GM23338 (cell line): ENCODE results near the gene ZFYVE28. TPM values are rescaled to one million over a fixed set of nuclear protein-coding genes. Genes with fewer than 3 reads are reported as not detected.
A peak's percentile ranks its signal among the peaks of the same experiment; 100 is the strongest.

Experiments used
- ATAC-seq: fragments of 200-7000 bp; cut with Tn5 transposase; 3 replicates; pipeline ENCODE4 v1.9.1; 2020
- DNase-seq: peaks from one replicate; pipeline ENCODE4 v3.0.0-alpha.2; 2015; ENCODE audit warnings: low spot score
- H2AFZ ChIP-seq: fragments of 200-600 bp; sonication (generic); 2 replicates; pipeline ENCODE4 v1.8.0; 2016; ENCODE audit warnings: antibody characterized with exemption, mild to moderate bottlenecking, moderate library complexity
- H3F3A ChIP-seq: fragments of 200-600 bp; sonication (generic); replicated peaks from 2 replicates; pipeline ENCODE4 v1.8.0; 2017; ENCODE audit warnings: antibody characterized with exemption, mixed run types, low read depth
- H3K27ac ChIP-seq: fragments of 200-600 bp; sonication (generic); 2 replicates; pipeline ENCODE4 v1.6.1; 2016; ENCODE audit warnings: low read depth
- H3K27me3 ChIP-seq: fragments of 200-600 bp; sonication (generic); 2 replicates; pipeline ENCODE4 v1.8.0; 2016; ENCODE audit warnings: mild to moderate bottlenecking, mixed run types, moderate library complexity; ENCODE audit not compliant: insufficient read depth
- H3K36me3 ChIP-seq: fragments of 200-600 bp; sonication (generic); 2 replicates; pipeline ENCODE4 v1.8.0; 2016; ENCODE audit warnings: mild to moderate bottlenecking; ENCODE audit not compliant: insufficient read depth
- H3K4me1 ChIP-seq: fragments of 200-600 bp; sonication (generic); 2 replicates; pipeline ENCODE4 v1.8.0; 2016; ENCODE audit warnings: mild to moderate bottlenecking, moderate library complexity; ENCODE audit not compliant: insufficient read depth
- H3K4me2 ChIP-seq: fragments of 200-600 bp; sonication (generic); 2 replicates; pipeline ENCODE4 v1.7.1; 2017; ENCODE audit warnings: mixed run types
- H3K4me3 ChIP-seq: fragments of 200-600 bp; sonication (generic); 2 replicates; pipeline ENCODE4 v1.6.1; 2016; ENCODE audit warnings: mixed run types
- H3K79me2 ChIP-seq: fragments of 200-600 bp; sonication (generic); replicated peaks from 2 replicates; pipeline ENCODE4 v1.8.0; 2017; ENCODE audit warnings: mild to moderate bottlenecking; ENCODE audit not compliant: insufficient read depth
- H3K9me2 ChIP-seq: fragments of 200-600 bp; sonication (generic); 2 replicates; pipeline ENCODE4 v1.8.0; 2017; ENCODE audit not compliant: insufficient read depth
- H4K20me1 ChIP-seq: fragments of 200-600 bp; sonication (generic); replicated peaks from 2 replicates; pipeline ENCODE4 v1.8.0; 2017; ENCODE audit warnings: mild to moderate bottlenecking; ENCODE audit not compliant: insufficient read depth
- H3K27ac Mint-ChIP-seq: 2 replicates; pipeline ENCODE4 v1.8.0; 2020; ENCODE audit warnings: inconsistent platforms, mild to moderate bottlenecking, moderate library complexity, mixed read lengths
- H3K27me3 Mint-ChIP-seq: 3 replicates; pipeline ENCODE4 v1.8.0; 2022; ENCODE audit warnings: low read depth, mild to moderate bottlenecking, moderate library complexity, mixed read lengths, inconsistent platforms; ENCODE audit not compliant: insufficient read depth, poor library complexity
- H3K36me3 Mint-ChIP-seq: 3 replicates; pipeline ENCODE4 v1.8.0; 2021; ENCODE audit warnings: low read depth, mild to moderate bottlenecking, inconsistent platforms, moderate library complexity, mixed read lengths
- H3K4me1 Mint-ChIP-seq: 3 replicates; pipeline ENCODE4 v1.8.0; 2020; ENCODE audit warnings: mild to moderate bottlenecking, inconsistent platforms, mixed read lengths
- H3K4me3 Mint-ChIP-seq: 3 replicates; pipeline ENCODE4 v1.8.0; 2021; ENCODE audit warnings: moderate library complexity, mild to moderate bottlenecking, inconsistent platforms, mixed read lengths
- H3K9me3 Mint-ChIP-seq: 3 replicates; pipeline ENCODE4 v1.8.0; 2020; ENCODE audit warnings: moderate library complexity, mild to moderate bottlenecking, inconsistent platforms, mixed read lengths
- CREB1 ChIP-seq: fragments of 250-450 bp; sonication (Bioruptor Pico); IDR thresholded peaks from 2 replicates; pipeline ENCODE4 v1.5.0; 2020; ENCODE audit warnings: low read depth, mild to moderate bottlenecking, moderate library complexity
- CTCF ChIP-seq, 2 experiments: fragments of 200-600 bp in 1 of 2; sonication (generic) in 1 of 2; conservative IDR thresholded peaks; 2 replicates each; pipeline versions ENCODE4 v1.5.1 to v1.6.1; 2016 to 2017; ENCODE audit warnings: antibody characterized with exemption in 2 of 2, low read depth in 2 of 2, mild to moderate bottlenecking in 2 of 2, moderate library complexity in 1 of 2
- EZH2 ChIP-seq: fragments of 200-600 bp; sonication (generic); IDR thresholded peaks from one replicate; pipeline ENCODE4 v1.8.0; 2017; ENCODE audit warnings: antibody characterized with exemption, mild to moderate bottlenecking, low read depth; ENCODE audit not compliant: unreplicated experiment
- EZH2phosphoT487 ChIP-seq: fragments of 200-600 bp; sonication (generic); IDR thresholded peaks from one replicate; pipeline ENCODE4 v1.8.1; 2018; ENCODE audit warnings: antibody characterized with exemption; ENCODE audit not compliant: unreplicated experiment
- NANOG ChIP-seq: IDR thresholded peaks from 2 replicates; pipeline ENCODE4 v1.6.1; 2016; ENCODE audit warnings: antibody characterized with exemption, borderline replicate concordance
- STAT1 ChIP-seq: IDR thresholded peaks from one replicate; pipeline ENCODE4 v1.6.1; 2016; ENCODE audit warnings: antibody characterized with exemption; ENCODE audit not compliant: unreplicated experiment
- ZNF114 ChIP-seq: fragments of 250-450 bp; sonication (Bioruptor Pico); IDR thresholded peaks from 2 replicates; pipeline ENCODE4 v1.5.0; 2020; ENCODE audit warnings: mild to moderate bottlenecking, moderate library complexity
- ZNF331 ChIP-seq: fragments of 250-450 bp; sonication (Bioruptor Pico); IDR thresholded peaks from 2 replicates; pipeline ENCODE4 v1.5.0; 2020; ENCODE audit warnings: low read depth, mild to moderate bottlenecking, moderate library complexity
- polyA plus RNA-seq: library from polyadenylated mRNA; unstranded; fragments of >200 nt; fragmentation: Nextera tagmentation; extraction: Ambion mirVana; gene quantifications from 2 replicates; pipeline ENCODE4 v1.2.1, GENCODE V29; 2016
- total RNA-seq: library from RNA; depleted of rRNA; stranded (reverse); fragments of >200 nt; shearing (Covaris generic); gene quantifications from 2 replicates; pipeline ENCODE4 v1.2.3, GENCODE V29; 2014
- TF ChIP-seq, protein P1 (sequence below): IDR thresholded peaks from 2 replicates; pipeline ENCODE4 v1.6.1; 2016; ENCODE audit warnings: antibody characterized with exemption
- TF ChIP-seq, protein P2 (sequence below): IDR thresholded peaks from one replicate; pipeline ENCODE4 v1.6.1; 2018; ENCODE audit warnings: antibody characterized with exemption; ENCODE audit not compliant: unreplicated experiment

Gene ZFYVE28
- total and polyA plus RNA-seq, 2 experiments from 2014 or later, result 2.6 to 4.6 TPM

DNA sequence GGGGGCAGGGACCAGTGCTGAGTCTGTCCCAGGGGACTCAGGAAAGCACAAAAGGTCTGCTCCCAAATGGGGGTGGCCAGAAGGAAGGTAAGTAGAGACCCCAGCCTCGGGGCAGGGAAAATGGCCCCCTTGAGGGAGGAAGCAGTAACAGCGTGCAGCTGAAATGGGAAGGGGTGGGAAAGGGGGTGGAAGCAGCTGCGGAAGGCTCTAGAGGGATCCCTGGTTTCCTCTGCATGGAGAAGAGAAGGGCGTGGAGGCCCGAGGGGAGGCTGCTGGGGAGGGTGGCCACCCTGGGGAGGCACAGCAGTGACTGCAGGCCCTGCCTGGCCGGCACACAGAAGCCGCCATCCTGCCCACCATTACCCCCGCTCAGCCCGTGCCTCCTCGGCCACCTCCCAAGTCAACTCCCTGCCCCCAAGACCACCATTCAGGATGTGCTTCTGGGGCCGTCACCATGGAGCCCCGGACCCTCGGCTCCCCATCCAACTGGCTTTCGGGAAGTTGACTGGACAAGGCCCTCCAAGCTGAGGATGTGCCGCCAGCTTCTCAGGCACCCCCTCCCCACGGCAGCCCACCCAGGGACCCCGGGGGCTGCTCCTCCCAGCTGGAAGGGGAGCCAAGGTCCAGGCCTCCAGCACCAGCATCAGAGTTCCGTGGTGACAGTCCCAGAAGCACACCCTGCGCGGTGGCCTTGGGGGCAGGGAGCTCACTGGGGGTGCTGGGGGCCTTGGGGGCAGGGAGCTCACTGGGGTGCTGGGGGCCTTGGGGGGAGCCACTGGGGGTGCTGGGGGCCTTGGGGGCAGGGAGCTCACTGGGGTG is 23.9 kb upstream of the ZFYVE28 start:
- peak; percentile 70 for DNase-seq
- peaks cover 9% of the 10 kb centered on the region; the same call in 1 of the 2 replicates for H3K9me2 ChIP-seq
- H3K4me1 ChIP-seq, result no peaks in the 10 kb centered on the region
- Mint-ChIP-seq H3K4me1 (peaks cover 2% of the 10 kb centered on the region; the same call in 2 of the 3 replicates), H3K27ac (no peak overlapping the region), H3K9me3 (no peaks in the 10 kb centered on the region), H3K36me3 (no peaks in the 10 kb centered on the region), H3K27me3 (peaks cover 11% of the 10 kb centered on the region), H3K4me3 (no peak overlapping the region)
- no peaks in the 10 kb centered on the region for H4K20me1 ChIP-seq
- no peaks in the 10 kb centered on the region for H3K36me3 ChIP-seq
- no peaks in the 10 kb centered on the region for H3K79me2 ChIP-seq
- ATAC-seq, result peak; percentile 64
- H3F3A ChIP-seq, result no peaks in the 10 kb centered on the region
- no peak overlapping the region for H3K27ac ChIP-seq
- H3K4me2 ChIP-seq, result peak overlapping the region; percentile 57; the same call in 1 of the 2 replicates
- peak overlapping the region; percentile 37; the same call in 1 of the 2 replicates for H3K4me3 ChIP-seq
- no peak for TF ChIP-seq CREB1 (CRISPR knock-in tag)
- no peak for TF ChIP-seq CTCF (conservative IDR thresholded peaks at IDR 0.05; ENCODE audit: low read depth in 2 of 2)
- no peak for TF ChIP-seq NANOG
- H2AFZ ChIP-seq, result peak overlapping the region; percentile 95
- H3K27me3 ChIP-seq, result no peaks in the 10 kb centered on the region

DNA sequence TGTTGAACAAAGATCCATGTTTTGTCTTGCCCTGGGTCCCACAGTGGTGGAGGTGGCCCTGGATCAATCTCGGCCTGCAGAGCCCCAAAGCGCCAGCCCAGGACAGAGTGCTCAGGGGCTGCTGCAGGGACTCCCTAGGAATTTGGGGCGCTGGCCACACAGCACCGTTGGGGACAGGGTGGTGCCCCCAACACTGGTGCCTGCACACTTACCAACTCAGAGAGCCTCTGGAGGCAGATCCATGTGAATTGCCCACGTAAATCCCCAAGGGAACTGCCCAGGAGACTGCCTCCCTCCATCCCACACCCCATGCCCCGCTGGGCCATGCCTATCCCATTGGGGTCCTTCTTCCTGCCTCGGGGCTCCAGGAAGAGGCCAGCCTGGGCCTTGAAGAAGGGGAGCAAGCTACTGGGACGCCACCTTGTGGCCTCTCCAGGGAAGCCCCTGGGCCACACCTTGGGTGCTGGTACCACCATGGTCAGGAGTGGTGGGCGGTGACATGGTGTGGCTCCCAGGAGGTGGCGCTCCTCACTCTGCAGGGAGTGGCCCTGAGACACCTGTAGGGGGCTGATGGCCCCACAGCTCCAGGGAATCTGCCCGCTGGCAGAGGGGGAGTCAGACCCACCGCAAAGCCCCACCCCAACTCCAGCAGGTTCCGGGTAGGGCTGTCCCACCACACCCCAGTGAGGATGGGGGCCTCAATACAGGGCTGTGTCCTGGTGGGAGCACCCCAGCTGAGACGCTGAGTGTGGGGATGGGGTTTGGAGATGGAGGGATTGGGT is 23.1 kb upstream of the ZFYVE28 start:
- Mint-ChIP-seq H3K27ac (no peak overlapping the region), H3K4me3 (no peak overlapping the region), H3K36me3 (no peaks in the 10 kb centered on the region), H3K27me3 (peaks cover 11% of the 10 kb centered on the region), H3K4me1 (peaks cover 2% of the 10 kb centered on the region; the same call in 2 of the 3 replicates), H3K9me3 (no peaks in the 10 kb centered on the region)
- H3K4me2 ChIP-seq, result peak overlapping the region; percentile 57; the same call in 1 of the 2 replicates
- peak overlapping the region; percentile 95 for H2AFZ ChIP-seq
- H4K20me1 ChIP-seq, result no peaks in the 10 kb centered on the region
- peaks cover 1% of the 10 kb centered on the region; the same call in 1 of the 2 replicates for H3K9me2 ChIP-seq
- H3K27me3 ChIP-seq, result no peaks in the 10 kb centered on the region
- ATAC-seq (peak; percentile 96), DNase-seq (peak; percentile 94)
- H3K4me1 ChIP-seq, result no peaks in the 10 kb centered on the region
- no peak overlapping the region for H3K27ac ChIP-seq
- no peaks in the 10 kb centered on the region for H3F3A ChIP-seq
- H3K4me3 ChIP-seq, result peak overlapping the region; percentile 37; the same call in 1 of the 2 replicates
- H3K36me3 ChIP-seq, result no peaks in the 10 kb centered on the region
- no peaks in the 10 kb centered on the region for H3K79me2 ChIP-seq
- peak; percentile 21; the same call in 1 of the 2 replicates for TF ChIP-seq CREB1 (CRISPR knock-in tag)
- TF ChIP-seq, protein P1, sequence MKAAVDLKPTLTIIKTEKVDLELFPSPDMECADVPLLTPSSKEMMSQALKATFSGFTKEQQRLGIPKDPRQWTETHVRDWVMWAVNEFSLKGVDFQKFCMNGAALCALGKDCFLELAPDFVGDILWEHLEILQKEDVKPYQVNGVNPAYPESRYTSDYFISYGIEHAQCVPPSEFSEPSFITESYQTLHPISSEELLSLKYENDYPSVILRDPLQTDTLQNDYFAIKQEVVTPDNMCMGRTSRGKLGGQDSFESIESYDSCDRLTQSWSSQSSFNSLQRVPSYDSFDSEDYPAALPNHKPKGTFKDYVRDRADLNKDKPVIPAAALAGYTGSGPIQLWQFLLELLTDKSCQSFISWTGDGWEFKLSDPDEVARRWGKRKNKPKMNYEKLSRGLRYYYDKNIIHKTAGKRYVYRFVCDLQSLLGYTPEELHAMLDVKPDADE, result peak; percentile 26; the same call in 1 of the 2 replicates
- TF ChIP-seq CTCF (conservative IDR thresholded peaks at IDR 0.05; ENCODE audit: low read depth in 2 of 2), result peak; percentile 90 to 98
- TF ChIP-seq ZNF114 (CRISPR knock-in tag), result peak; percentile 6; the same call in 1 of the 2 replicates
- no peak for TF ChIP-seq ZNF331
- TF ChIP-seq EZH2, result no peak
- no peak for TF ChIP-seq EZH2phosphoT487
- TF ChIP-seq, protein P2, sequence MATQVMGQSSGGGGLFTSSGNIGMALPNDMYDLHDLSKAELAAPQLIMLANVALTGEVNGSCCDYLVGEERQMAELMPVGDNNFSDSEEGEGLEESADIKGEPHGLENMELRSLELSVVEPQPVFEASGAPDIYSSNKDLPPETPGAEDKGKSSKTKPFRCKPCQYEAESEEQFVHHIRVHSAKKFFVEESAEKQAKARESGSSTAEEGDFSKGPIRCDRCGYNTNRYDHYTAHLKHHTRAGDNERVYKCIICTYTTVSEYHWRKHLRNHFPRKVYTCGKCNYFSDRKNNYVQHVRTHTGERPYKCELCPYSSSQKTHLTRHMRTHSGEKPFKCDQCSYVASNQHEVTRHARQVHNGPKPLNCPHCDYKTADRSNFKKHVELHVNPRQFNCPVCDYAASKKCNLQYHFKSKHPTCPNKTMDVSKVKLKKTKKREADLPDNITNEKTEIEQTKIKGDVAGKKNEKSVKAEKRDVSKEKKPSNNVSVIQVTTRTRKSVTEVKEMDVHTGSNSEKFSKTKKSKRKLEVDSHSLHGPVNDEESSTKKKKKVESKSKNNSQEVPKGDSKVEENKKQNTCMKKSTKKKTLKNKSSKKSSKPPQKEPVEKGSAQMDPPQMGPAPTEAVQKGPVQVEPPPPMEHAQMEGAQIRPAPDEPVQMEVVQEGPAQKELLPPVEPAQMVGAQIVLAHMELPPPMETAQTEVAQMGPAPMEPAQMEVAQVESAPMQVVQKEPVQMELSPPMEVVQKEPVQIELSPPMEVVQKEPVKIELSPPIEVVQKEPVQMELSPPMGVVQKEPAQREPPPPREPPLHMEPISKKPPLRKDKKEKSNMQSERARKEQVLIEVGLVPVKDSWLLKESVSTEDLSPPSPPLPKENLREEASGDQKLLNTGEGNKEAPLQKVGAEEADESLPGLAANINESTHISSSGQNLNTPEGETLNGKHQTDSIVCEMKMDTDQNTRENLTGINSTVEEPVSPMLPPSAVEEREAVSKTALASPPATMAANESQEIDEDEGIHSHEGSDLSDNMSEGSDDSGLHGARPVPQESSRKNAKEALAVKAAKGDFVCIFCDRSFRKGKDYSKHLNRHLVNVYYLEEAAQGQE, result no peak
- no peak for TF ChIP-seq STAT1
